Gastrocnemius medialis (tissue), 4 donors: ENCODE results near the gene ZC3H12D.

Source experiments
- CTCF ChIP-seq, 5 experiments: fragments of 450-650 bp in 3 of 5; fragments of 200-600 bp in 2 of 5; sonication (generic) in 2 of 5; IDR thresholded peaks in 4 of 5; conservative IDR thresholded peaks in 1 of 5; 1 replicate in 4 of 5; 2 replicates in 1 of 5; pipeline ENCODE4 v1.5.1; 2016 to 2019; ENCODE audit warnings: antibody characterized with exemption in 5 of 5, mild to moderate bottlenecking in 3 of 5, moderate library complexity in 3 of 5
- POLR2A ChIP-seq, 2 donors: fragments of 450-650 bp; IDR thresholded peaks; one replicate each; pipeline ENCODE4 v1.6.1; 2017; ENCODE audit warnings: antibody characterized with exemption in 2 of 2, mild to moderate bottlenecking in 2 of 2, moderate library complexity in 2 of 2

- TF ChIP-seq CTCF (IDR thresholded peaks at IDR 0.05 in 4 of 5, conservative IDR thresholded peaks at IDR 0.05 in 1 of 5): no peak
- TF ChIP-seq POLR2A (IDR thresholded peaks at IDR 0.05): no peak
These were observed 19.1 kb upstream of the ZC3H12D start for GRCh38 chr6:149503872-149504271.
